Activated T-helper 1 cell treated with anti-CD3 and anti-CD28 coated beads, Interleukin-12 subunit alpha, Interleukin-12 subunit beta, Interleukin-2, Interleukin-4 antibody, amounts not matched to agents 30 ng/mL and 10 ng/mL and 1 ng/mL, durations not matched to agents 14 hours and 24 hours and 36 hours (primary cell): ENCODE data around the gene MCC. TPM values are rescaled to one million over a fixed set of nuclear protein-coding genes. Genes with fewer than 3 reads are reported as not detected.

Source experiments
- DNase-seq: peaks from one replicate; pipeline ENCODE4 v3.0.0; 2021; ENCODE audit warnings: low spot score
- H3K27ac Mint-ChIP-seq: one replicate; pipeline ENCODE4 v1.8.0; 2021; ENCODE audit warnings: mild to moderate bottlenecking, mixed read lengths
- H3K27me3 Mint-ChIP-seq: one replicate; pipeline ENCODE4 v1.8.0; 2022; ENCODE audit warnings: mild to moderate bottlenecking, moderate library complexity, mixed read lengths; ENCODE audit not compliant: insufficient read depth
- H3K36me3 Mint-ChIP-seq: one replicate; pipeline ENCODE4 v1.8.0; 2021; ENCODE audit warnings: low read depth, mixed read lengths
- H3K4me1 Mint-ChIP-seq: one replicate; pipeline ENCODE4 v1.8.0; 2021; ENCODE audit warnings: low read depth, mixed read lengths
- H3K4me3 Mint-ChIP-seq: one replicate; pipeline ENCODE4 v1.8.0; 2021; ENCODE audit warnings: mild to moderate bottlenecking, moderate library complexity, mixed read lengths
- H3K9me3 Mint-ChIP-seq: one replicate; pipeline ENCODE4 v1.8.0; 2021; ENCODE audit warnings: mixed read lengths
- intact Hi-C: fragments of 100-400 bp; cut with micrococcal nuclease; formaldehyde crosslinking; loops from one replicate; pipeline ENCODE4 v1.15.1; 2024
- total RNA-seq: library from RNA; stranded (reverse); gene quantifications from 2 replicates; pipeline ENCODE4 v1.2.3, GENCODE V29; 2022

Gene MCC
- total RNA-seq, 1 donor from 2014 or later = 1.3 TPM

DNA sequence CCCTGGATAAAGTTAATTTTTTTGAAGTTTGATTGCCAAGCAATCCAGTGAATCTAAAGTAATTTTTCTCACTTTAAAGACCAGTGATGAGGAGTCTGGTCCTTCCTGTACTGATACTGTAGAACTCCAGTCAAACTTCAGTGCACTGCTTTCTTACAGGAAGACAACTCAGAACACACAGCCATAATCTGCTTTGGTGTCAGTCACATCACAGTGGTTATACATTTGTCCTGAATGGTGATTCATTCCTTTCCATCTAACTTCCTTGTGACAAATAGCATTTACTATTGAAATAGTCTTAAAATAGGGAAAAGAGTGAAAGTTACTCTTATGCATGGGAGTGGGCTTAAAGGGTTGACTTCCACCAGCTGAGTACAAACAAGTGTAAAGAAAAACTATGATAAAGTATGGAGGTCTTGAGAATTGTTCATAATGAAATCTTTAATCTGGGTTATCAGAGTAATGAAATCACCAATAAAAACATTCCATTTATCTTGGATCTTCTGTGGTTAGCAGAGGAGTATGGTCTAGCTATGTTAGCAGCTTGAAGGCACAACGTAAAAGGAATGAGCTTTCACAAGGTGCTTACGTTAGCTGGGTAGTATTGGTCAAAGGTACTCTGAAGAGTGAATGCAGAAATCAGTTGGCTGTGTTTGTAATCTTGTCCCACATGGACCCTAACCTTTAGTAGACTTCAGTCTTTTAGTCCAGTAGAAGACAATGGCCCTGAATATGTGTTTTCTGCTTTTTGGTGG lies 470.2 kb downstream of the MCC start:
- no peaks in the 10 kb centered on the region for H3K9me3 Mint-ChIP-seq
- no peak overlapping the region for H3K27ac Mint-ChIP-seq
- H3K4me3 Mint-ChIP-seq = no peak overlapping the region
- DNase-seq = no peak
- peaks cover 72% of the 10 kb centered on the region for H3K4me1 Mint-ChIP-seq
- intact Hi-C loops = no loop called here
- H3K36me3 Mint-ChIP-seq = peaks cover 39% of the 10 kb centered on the region
- no peaks in the 10 kb centered on the region for H3K27me3 Mint-ChIP-seq

DNA sequence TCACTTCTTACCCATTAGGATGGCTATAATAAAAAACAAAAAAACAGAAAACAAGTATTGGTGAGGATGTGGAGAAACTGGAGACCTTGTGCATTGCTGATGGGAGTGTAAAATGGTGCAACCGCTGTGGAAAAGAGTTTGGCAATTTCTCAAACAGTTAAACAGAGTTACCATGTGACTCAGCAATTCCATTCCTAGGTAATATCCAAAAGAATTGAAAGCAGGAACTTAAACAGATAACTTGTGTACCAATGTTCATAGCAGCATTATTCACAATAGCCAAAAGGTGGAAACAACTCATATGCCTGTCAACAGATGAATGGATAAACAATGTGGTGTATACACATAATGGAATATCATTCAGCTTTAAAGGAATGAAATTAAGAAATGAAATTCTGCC lies 482.8 kb downstream of the MCC start:
- Mint-ChIP-seq H3K9me3 (no peaks in the 10 kb centered on the region), H3K4me3 (no peak overlapping the region), H3K4me1 (peaks cover 5% of the 10 kb centered on the region), H3K36me3 (peaks cover 39% of the 10 kb centered on the region), H3K27me3 (no peaks in the 10 kb centered on the region), H3K27ac (no peak overlapping the region)
- intact Hi-C loops = no loop called here
- no peak for DNase-seq

- no peak overlapping the region for H3K4me3 Mint-ChIP-seq
- no peak for DNase-seq
- no peaks in the 10 kb centered on the region for H3K27me3 Mint-ChIP-seq
- H3K36me3 Mint-ChIP-seq = peaks cover 36% of the 10 kb centered on the region
- intact Hi-C loops = no loop called here
- no peaks in the 10 kb centered on the region for H3K9me3 Mint-ChIP-seq
- H3K4me1 Mint-ChIP-seq = peaks cover 4% of the 10 kb centered on the region
- H3K27ac Mint-ChIP-seq = no peak overlapping the region
These were observed 484.5 kb downstream of the MCC start for GRCh38 chr5:113003763-113004162.

- no peaks in the 10 kb centered on the region for H3K9me3 Mint-ChIP-seq
- H3K27me3 Mint-ChIP-seq = no peaks in the 10 kb centered on the region
- H3K36me3 Mint-ChIP-seq = peaks cover 32% of the 10 kb centered on the region
- no peak overlapping the region for H3K4me3 Mint-ChIP-seq
- no peak overlapping the region for H3K27ac Mint-ChIP-seq
- intact Hi-C loops = no loop called here
- DNase-seq = no peak
- H3K4me1 Mint-ChIP-seq = peaks cover 4% of the 10 kb centered on the region
These were observed 485.8 kb downstream of the MCC start for GRCh38 chr5:113002423-113002822.

- Mint-ChIP-seq H3K36me3 (peaks cover 31% of the 10 kb centered on the region), H3K9me3 (no peaks in the 10 kb centered on the region), H3K27ac (no peak overlapping the region), H3K4me1 (peaks cover 10% of the 10 kb centered on the region), H3K27me3 (no peaks in the 10 kb centered on the region), H3K4me3 (no peak overlapping the region)
- no peak for DNase-seq
- intact Hi-C loops = no loop called here
These were observed 487.8 kb downstream of the MCC start for GRCh38 chr5:113000466-113000865.

DNA sequence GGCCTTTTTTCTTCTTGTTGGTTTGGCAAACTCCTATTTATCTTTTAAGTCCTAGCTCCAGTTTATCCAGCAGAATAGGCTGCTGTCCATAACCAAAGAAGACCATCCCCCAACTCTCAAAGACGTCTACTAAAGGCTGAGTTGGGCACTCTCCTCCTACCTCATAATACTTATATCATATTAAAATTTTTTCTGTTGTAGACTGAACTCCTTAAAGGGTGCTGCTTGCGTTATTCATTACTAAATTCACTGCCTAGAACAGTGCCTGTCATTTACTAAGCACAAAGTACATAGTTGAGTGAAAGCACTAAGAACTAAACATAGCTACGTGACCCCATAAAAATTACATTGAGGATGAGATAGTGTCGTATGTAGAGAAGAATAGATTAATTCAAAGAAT lies 490.0 kb downstream of the MCC start:
- no peaks in the 10 kb centered on the region for H3K27me3 Mint-ChIP-seq
- no peak overlapping the region for H3K27ac Mint-ChIP-seq
- no peaks in the 10 kb centered on the region for H3K9me3 Mint-ChIP-seq
- peaks cover 23% of the 10 kb centered on the region for H3K36me3 Mint-ChIP-seq
- peaks cover 6% of the 10 kb centered on the region for H3K4me1 Mint-ChIP-seq
- no peak overlapping the region for H3K4me3 Mint-ChIP-seq
- DNase-seq = no peak
- intact Hi-C loops = no loop called here

GRCh38 chr5:112996830-112997374 lies 491.4 kb downstream of the MCC start:
- intact Hi-C loops = loop anchor here (1.0 to 2.0 kb wide), 6 partner anchors 94 to 609 kb away; partner anchors contain the start of gene YTHDC2
- H3K36me3 Mint-ChIP-seq = peaks cover 23% of the 10 kb centered on the region
- no peak for DNase-seq
- H3K27me3 Mint-ChIP-seq = no peaks in the 10 kb centered on the region
- no peaks in the 10 kb centered on the region for H3K9me3 Mint-ChIP-seq
- no peak overlapping the region for H3K4me3 Mint-ChIP-seq
- peaks cover 14% of the 10 kb centered on the region for H3K4me1 Mint-ChIP-seq
- H3K27ac Mint-ChIP-seq = no peak overlapping the region

DNA sequence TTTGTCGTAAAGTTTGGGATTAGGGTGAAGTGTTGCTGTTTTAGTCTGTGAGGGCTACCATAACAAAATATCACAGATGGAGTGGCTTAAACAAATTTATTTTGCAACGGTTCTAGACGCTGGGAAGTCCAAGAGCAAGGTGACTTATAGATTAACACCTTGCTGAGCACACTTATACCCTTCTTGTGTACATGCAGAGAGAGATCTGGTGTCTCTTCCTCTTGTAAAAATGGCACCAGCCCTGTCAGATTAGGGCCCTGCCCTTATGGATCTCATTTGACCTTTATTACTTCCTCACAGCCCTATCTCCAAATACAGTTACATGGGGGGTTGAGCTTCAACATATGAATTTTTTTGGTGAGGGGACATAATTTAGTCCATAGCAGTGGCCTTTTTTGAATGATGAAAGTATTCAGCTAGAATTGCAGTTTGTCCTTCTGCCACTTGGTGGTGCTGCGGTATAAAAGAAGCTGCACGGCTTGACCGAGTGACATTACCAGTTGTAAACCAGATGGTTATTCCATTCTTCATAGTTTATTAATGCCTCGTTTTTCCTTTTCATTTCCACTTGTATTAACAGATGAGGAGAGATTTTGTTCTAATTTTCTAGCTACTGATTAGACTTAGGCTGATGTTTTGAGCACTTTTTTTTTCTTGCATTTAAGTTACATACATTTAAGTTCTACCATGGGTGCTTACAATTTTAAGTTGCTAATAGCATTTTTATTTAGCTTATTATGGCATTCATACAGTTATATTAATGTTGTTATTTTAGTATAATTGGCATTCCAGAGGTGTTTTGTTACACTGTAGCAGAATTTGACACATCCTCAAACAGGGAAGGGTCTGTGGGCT lies 492.3 kb downstream of the MCC start:
- Mint-ChIP-seq H3K9me3 (no peaks in the 10 kb centered on the region), H3K27me3 (no peaks in the 10 kb centered on the region), H3K27ac (no peak overlapping the region), H3K4me1 (peaks cover 23% of the 10 kb centered on the region), H3K4me3 (no peak overlapping the region), H3K36me3 (peaks cover 23% of the 10 kb centered on the region)
- peak; percentile 61 for DNase-seq
- intact Hi-C loops = loop anchor here (1.0 to 2.0 kb wide), 6 partner anchors 95 to 610 kb away; partner anchors contain the start of gene YTHDC2

GRCh38 chr5:112986224-112986623 lies 502.0 kb downstream of the MCC start:
- Mint-ChIP-seq H3K27ac (no peak overlapping the region), H3K27me3 (no peaks in the 10 kb centered on the region), H3K9me3 (no peaks in the 10 kb centered on the region), H3K4me3 (no peak overlapping the region), H3K36me3 (peaks cover 27% of the 10 kb centered on the region), H3K4me1 (peaks cover 48% of the 10 kb centered on the region)
- intact Hi-C loops = no loop called here
- DNase-seq = no peak

DNA sequence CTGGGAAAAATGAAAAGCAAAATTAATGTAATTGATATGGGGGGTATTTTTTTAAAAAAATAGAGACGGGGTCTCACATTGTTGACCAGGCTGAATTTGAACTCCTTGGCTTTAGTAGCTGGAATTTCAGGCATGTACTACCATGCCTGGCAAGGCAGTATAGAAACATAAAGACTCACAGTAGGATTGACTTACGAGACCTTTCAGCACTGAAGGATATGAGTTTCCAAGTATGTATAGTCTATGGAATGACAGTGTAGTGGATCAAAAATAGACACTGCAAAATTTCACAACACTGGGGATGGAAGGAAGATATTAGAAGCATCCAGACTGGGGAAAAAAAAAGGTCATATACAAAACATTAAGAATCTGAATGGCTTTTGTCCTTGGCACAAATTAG lies 504.9 kb downstream of the MCC start:
- Mint-ChIP-seq H3K4me1 (peaks cover 36% of the 10 kb centered on the region), H3K36me3 (peaks cover 20% of the 10 kb centered on the region), H3K9me3 (no peaks in the 10 kb centered on the region), H3K27me3 (no peaks in the 10 kb centered on the region), H3K27ac (no peak overlapping the region), H3K4me3 (no peak overlapping the region)
- intact Hi-C loops = no loop called here
- no peak for DNase-seq

DNA sequence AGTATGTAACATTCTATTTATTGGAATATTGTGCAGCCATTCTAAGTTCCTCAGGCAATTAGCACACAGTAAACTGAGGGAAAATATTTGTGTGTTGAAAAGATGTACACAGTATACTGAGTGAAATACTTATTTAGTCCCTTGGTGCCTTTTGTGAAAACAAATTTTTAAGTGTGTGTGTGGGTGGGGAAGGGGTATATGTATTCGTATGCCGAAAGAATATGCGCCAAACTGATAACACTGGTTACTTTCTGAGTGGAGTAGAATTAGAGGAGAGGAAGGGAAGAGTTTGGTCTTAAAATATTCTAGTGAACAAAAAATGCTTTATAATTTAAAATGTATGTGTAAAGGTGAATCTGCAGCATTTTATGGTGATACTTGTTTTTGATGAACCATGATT lies 508.5 kb downstream of the MCC start:
- H3K36me3 Mint-ChIP-seq = peaks cover 15% of the 10 kb centered on the region
- H3K9me3 Mint-ChIP-seq = no peaks in the 10 kb centered on the region
- no peak for DNase-seq
- no peak overlapping the region for H3K27ac Mint-ChIP-seq
- no peaks in the 10 kb centered on the region for H3K27me3 Mint-ChIP-seq
- intact Hi-C loops = loop anchor here (5.0 kb wide), 2 partner anchors 313 to 817 kb away; no protein-coding TSS in a partner anchor
- peak overlapping the region; percentile 71 for H3K4me3 Mint-ChIP-seq
- peaks cover 53% of the 10 kb centered on the region for H3K4me1 Mint-ChIP-seq

DNA sequence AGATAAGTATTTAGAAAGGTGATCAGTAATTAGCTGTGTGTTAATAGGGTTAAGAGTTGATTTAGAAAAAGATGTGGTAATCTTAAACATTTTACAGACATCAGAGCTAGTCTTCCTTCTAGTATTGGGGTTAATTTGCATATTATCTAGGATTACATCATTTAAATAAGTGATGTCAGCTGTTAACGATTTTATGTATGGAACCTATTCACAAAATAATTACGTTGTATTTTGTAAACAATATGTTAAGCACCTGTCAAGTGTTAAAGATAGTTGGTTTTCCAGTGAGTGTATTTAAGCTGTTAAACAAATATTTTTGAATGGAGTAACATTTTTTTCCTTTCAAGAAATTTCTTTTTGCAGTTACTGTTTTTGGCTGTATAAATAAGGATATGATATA lies 509.4 kb downstream of the MCC start:
- no peaks in the 10 kb centered on the region for H3K27me3 Mint-ChIP-seq
- H3K27ac Mint-ChIP-seq = no peak overlapping the region
- H3K4me3 Mint-ChIP-seq = peak overlapping the region; percentile 93
- H3K4me1 Mint-ChIP-seq = peaks cover 48% of the 10 kb centered on the region
- H3K36me3 Mint-ChIP-seq = peaks cover 11% of the 10 kb centered on the region
- intact Hi-C loops = loop anchor here (5.0 kb wide), 2 partner anchors 313 to 817 kb away; no protein-coding TSS in a partner anchor
- DNase-seq = no peak
- no peaks in the 10 kb centered on the region for H3K9me3 Mint-ChIP-seq

- Mint-ChIP-seq H3K9me3 (no peaks in the 10 kb centered on the region), H3K4me3 (peak overlapping the region; percentile 93), H3K36me3 (peaks cover 6% of the 10 kb centered on the region), H3K4me1 (peaks cover 38% of the 10 kb centered on the region), H3K27ac (peak overlapping the region; percentile 93), H3K27me3 (no peaks in the 10 kb centered on the region)
- intact Hi-C loops = loop anchor here (1.0 to 5.0 kb wide), 4 partner anchors 99 to 815 kb away; partner anchors contain the start of gene YTHDC2
- DNase-seq = no peak
These were observed 510.8 kb downstream of the MCC start for GRCh38 chr5:112977440-112977861.
